Measurements from ENCODE around the gene MTHFD1. TPM values are rescaled to one million over a fixed set of nuclear protein-coding genes. Genes with fewer than 3 reads are reported as not detected.

Gene MTHFD1
- total RNA-seq, 1 experiment from 2014 or later: 226 TPM

DNA sequence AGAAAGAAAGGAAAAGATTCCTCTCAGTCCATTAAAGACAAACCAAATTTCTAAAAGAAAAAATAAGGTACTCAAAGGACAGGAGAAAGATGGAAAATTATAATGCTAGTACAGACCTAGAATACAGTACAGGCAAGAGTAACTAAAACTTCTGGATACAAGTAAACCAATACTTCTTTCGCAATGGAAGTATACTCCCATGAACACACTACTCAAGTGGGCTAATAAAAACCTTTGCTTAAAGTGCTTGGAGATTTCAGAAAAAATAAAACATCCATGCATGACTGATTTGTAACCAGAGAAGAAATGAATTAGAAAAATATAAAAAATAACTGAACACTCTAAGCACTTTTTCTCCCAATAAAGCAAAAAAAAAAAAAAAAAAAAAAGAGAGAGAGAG, 111.9 kb downstream of the MTHFD1 start (continued):
- TF ChIP-seq ZNF219 (CRISPR knock-in tag; IDR thresholded peaks at IDR 0.05; ENCODE audit: borderline replicate concordance) (no peak), SMAD4 (CRISPR knock-in tag; IDR thresholded peaks at IDR 0.05) (no peak), NFATC4 (CRISPR knock-in tag; IDR thresholded peaks at IDR 0.05) (no peak)

GRCh38 chr14:64501411-64502171, 113.4 kb downstream of the MTHFD1 start:
- CTCF ChIA-PET: interaction anchor here (1.3 to 3.3 kb wide), 2 partner anchors 9 to 136 kb away, joined by 3 to 10 read pairs; no protein-coding TSS in a partner anchor
- DNase-seq (ENCODE audit: low spot score): no peak
- H3K4me3 Mint-ChIP-seq: peak overlapping the region; percentile 81

DNA sequence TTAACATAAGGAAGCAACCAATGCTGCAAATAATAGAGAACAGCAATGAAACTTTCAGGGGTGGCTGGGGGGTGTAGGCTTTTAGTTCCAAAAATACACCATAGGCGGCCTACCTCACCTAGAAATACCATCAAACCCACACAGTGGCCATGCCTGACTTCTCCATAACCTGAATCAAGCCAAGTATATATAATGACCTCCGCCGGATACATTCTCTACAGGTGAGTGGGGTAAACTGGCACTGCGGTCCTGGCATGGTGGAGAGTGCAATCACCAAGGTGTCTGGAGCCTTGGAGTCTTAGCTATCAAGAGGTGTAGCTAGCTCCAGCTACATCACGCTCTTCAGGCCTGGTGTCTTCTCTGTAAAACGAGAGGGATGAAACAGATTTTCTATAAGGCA, 114.3 kb downstream of the MTHFD1 start:
- H3K4me1 Mint-ChIP-seq: peaks cover 39% of the 10 kb centered on the region
- H3K27ac Mint-ChIP-seq: peak overlapping the region; percentile 96
- peak overlapping the region; percentile 81 for H3K4me3 Mint-ChIP-seq
- no peak for ATAC-seq
- CTCF ChIA-PET: interaction anchor here (3.3 kb wide), 1 partner anchor 8 kb away, joined by 10 read pairs; no protein-coding TSS in a partner anchor
- POLR2A ChIA-PET: no interaction called here
- H3K36me3 Mint-ChIP-seq: peaks cover 9% of the 10 kb centered on the region
- DNase-seq (ENCODE audit: low spot score): no peak
- no peaks in the 10 kb centered on the region for H3K27me3 Mint-ChIP-seq (ENCODE audit: low read depth)
- H3K9me3 Mint-ChIP-seq: no peaks in the 10 kb centered on the region
- TF ChIP-seq CDX4 (CRISPR knock-in tag; IDR thresholded peaks at IDR 0.05; ENCODE audit: borderline replicate concordance): no peak
- no peak for TF ChIP-seq FOXK1 (CRISPR knock-in tag; IDR thresholded peaks at IDR 0.05)
- TF ChIP-seq, protein P1, sequence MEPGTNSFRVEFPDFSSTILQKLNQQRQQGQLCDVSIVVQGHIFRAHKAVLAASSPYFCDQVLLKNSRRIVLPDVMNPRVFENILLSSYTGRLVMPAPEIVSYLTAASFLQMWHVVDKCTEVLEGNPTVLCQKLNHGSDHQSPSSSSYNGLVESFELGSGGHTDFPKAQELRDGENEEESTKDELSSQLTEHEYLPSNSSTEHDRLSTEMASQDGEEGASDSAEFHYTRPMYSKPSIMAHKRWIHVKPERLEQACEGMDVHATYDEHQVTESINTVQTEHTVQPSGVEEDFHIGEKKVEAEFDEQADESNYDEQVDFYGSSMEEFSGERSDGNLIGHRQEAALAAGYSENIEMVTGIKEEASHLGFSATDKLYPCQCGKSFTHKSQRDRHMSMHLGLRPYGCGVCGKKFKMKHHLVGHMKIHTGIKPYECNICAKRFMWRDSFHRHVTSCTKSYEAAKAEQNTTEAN (CRISPR knock-in tag; IDR thresholded peaks at IDR 0.05): no peak
- TF ChIP-seq, protein P2, sequence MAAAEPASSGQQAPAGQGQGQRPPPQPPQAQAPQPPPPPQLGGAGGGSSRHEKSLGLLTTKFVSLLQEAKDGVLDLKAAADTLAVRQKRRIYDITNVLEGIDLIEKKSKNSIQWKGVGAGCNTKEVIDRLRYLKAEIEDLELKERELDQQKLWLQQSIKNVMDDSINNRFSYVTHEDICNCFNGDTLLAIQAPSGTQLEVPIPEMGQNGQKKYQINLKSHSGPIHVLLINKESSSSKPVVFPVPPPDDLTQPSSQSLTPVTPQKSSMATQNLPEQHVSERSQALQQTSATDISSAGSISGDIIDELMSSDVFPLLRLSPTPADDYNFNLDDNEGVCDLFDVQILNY (CRISPR knock-in tag; IDR thresholded peaks at IDR 0.05): no peak
- no peak for TF ChIP-seq ZNF416 (CRISPR knock-in tag; IDR thresholded peaks at IDR 0.05)
- TF ChIP-seq CBFB (CRISPR knock-in tag; IDR thresholded peaks at IDR 0.05; ENCODE audit: low read depth): no peak
- TF ChIP-seq, protein P3, sequence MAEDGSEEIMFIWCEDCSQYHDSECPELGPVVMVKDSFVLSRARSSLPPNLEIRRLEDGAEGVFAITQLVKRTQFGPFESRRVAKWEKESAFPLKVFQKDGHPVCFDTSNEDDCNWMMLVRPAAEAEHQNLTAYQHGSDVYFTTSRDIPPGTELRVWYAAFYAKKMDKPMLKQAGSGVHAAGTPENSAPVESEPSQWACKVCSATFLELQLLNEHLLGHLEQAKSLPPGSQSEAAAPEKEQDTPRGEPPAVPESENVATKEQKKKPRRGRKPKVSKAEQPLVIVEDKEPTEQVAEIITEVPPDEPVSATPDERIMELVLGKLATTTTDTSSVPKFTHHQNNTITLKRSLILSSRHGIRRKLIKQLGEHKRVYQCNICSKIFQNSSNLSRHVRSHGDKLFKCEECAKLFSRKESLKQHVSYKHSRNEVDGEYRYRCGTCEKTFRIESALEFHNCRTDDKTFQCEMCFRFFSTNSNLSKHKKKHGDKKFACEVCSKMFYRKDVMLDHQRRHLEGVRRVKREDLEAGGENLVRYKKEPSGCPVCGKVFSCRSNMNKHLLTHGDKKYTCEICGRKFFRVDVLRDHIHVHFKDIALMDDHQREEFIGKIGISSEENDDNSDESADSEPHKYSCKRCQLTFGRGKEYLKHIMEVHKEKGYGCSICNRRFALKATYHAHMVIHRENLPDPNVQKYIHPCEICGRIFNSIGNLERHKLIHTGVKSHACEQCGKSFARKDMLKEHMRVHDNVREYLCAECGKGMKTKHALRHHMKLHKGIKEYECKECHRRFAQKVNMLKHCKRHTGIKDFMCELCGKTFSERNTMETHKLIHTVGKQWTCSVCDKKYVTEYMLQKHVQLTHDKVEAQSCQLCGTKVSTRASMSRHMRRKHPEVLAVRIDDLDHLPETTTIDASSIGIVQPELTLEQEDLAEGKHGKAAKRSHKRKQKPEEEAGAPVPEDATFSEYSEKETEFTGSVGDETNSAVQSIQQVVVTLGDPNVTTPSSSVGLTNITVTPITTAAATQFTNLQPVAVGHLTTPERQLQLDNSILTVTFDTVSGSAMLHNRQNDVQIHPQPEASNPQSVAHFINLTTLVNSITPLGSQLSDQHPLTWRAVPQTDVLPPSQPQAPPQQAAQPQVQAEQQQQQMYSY (CRISPR knock-in tag; IDR thresholded peaks at IDR 0.05): no peak

More at GRCh38 chr14:64501411-64502171, 113.4 kb downstream of the MTHFD1 start:
- Mint-ChIP-seq H3K9me3 (no peaks in the 10 kb centered on the region), H3K27me3 (ENCODE audit: low read depth) (no peaks in the 10 kb centered on the region), H3K36me3 (peaks cover 9% of the 10 kb centered on the region), H3K27ac (peak overlapping the region; percentile 47), H3K4me1 (peaks cover 30% of the 10 kb centered on the region)
- no peak for ATAC-seq
- POLR2A ChIA-PET: interaction anchor here (0.6 kb wide), 1 partner anchor 8 kb away, joined by 4 read pairs; no protein-coding TSS in a partner anchor
- no peak for TF ChIP-seq NR1H2 (CRISPR knock-in tag; IDR thresholded peaks at IDR 0.05)
- no peak for TF ChIP-seq CBFB (CRISPR knock-in tag; IDR thresholded peaks at IDR 0.05; ENCODE audit: low read depth)
- TF ChIP-seq MYBL2 (CRISPR knock-in tag; IDR thresholded peaks at IDR 0.05): no peak
- TF ChIP-seq, protein P4, sequence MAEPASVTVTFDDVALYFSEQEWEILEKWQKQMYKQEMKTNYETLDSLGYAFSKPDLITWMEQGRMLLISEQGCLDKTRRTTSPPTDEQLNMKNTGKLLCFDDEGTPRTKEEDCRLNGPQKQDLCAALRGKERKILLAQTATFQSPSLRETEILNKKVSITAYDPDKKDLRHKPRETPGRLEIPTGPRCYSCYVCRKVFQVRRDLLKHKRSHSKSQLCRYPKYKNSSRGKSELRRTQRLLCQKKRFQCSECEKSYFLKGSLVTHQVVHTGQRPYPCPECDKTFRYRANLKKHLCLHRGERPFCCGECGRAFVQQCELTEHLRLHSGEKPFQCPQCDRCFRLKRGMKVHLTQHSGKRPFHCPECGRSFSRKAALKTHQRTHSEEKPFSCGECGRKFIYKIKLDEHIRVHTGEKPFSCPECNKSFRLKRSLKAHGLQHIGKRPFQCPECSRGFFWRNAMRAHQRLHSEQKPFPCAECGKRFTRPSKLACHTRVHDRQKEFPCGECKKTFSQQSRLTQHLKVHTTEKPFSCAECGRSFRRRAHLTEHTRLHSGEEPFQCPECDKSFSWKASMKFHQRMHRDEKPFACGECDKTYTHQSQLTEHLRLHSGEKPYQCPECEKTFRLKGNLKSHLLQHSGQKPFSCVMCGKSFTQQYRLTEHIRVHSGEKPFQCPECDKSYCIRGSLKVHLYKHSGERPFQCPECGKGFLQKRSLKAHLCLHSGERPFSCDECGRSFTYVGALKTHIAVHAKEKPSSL (CRISPR knock-in tag; conservative IDR thresholded peaks at IDR 0.05): no peak
- no peak for TF ChIP-seq HMGA2 (CRISPR knock-in tag; IDR thresholded peaks at IDR 0.05)
- no peak for TF ChIP-seq ZNF317 (CRISPR knock-in tag; IDR thresholded peaks at IDR 0.05; ENCODE audit: borderline replicate concordance, low read depth)
- no peak for TF ChIP-seq PREB (CRISPR knock-in tag; IDR thresholded peaks at IDR 0.05; ENCODE audit: borderline replicate concordance)
- TF ChIP-seq, protein P2 (CRISPR knock-in tag; IDR thresholded peaks at IDR 0.05): no peak
- no peak for TF ChIP-seq ZNF263 (CRISPR knock-in tag; IDR thresholded peaks at IDR 0.05; ENCODE audit: low read depth)
- TF ChIP-seq, protein P5, sequence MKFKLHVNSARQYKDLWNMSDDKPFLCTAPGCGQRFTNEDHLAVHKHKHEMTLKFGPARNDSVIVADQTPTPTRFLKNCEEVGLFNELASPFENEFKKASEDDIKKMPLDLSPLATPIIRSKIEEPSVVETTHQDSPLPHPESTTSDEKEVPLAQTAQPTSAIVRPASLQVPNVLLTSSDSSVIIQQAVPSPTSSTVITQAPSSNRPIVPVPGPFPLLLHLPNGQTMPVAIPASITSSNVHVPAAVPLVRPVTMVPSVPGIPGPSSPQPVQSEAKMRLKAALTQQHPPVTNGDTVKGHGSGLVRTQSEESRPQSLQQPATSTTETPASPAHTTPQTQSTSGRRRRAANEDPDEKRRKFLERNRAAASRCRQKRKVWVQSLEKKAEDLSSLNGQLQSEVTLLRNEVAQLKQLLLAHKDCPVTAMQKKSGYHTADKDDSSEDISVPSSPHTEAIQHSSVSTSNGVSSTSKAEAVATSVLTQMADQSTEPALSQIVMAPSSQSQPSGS (CRISPR knock-in tag; IDR thresholded peaks at IDR 0.05; ENCODE audit: borderline replicate concordance, low read depth): no peak
- TF ChIP-seq FOXJ3 (CRISPR knock-in tag; IDR thresholded peaks at IDR 0.05; ENCODE audit: borderline replicate concordance): no peak
- TF ChIP-seq ZNF671 (CRISPR knock-in tag; IDR thresholded peaks at IDR 0.05): no peak
